GM12878 (cell line): ENCODE results near the gene DGKQ. TPM values are rescaled to one million over a fixed set of nuclear protein-coding genes. Genes with fewer than 3 reads are reported as not detected.

Experiments used
- ATAC-seq: fragments of 200-7000 bp; cut with Tn5 transposase; 3 replicates; pipeline ENCODE4 v1.9.1; 2020; ENCODE audit warnings: mild to moderate bottlenecking, moderate library complexity
- BruUV-seq: library from RNA; stranded (reverse); fragments of 400-500 nt; replicated peaks from 2 replicates; lab custom pipeline; 2021; lab: Mats Ljungman, UMichigan
- CTCF ChIA-PET: fragments of 300-600 bp; sonication (Branson Sonifier 250); formaldehyde crosslinking; extraction: SDS; loops from one replicate; lab custom pipeline; 2021; ENCODE audit warnings: inconsistent platforms; lab: Yijun Ruan, JAX
- POLR2A ChIA-PET: fragments of 350-600 bp; formaldehyde crosslinking; extraction: SDS; loops from one replicate; lab custom pipeline; 2021; ENCODE audit warnings: inconsistent platforms; lab: Charles Lee
- RAD21 ChIA-PET: fragments of 300-600 bp; sonication (Branson Sonifier 250); formaldehyde crosslinking; loops from one replicate; lab custom pipeline; 2023; ENCODE audit warnings: antibody characterized with exemption; ENCODE audit not compliant: unreplicated experiment; lab: Charles Lee
- SMC1A ChIA-PET: fragments of 300-600 bp; sonication (Branson Sonifier 250); formaldehyde crosslinking; loops from one replicate; lab custom pipeline; 2023; ENCODE audit not compliant: unreplicated experiment, uncharacterized antibody; lab: Charles Lee
- DNase-seq: peaks from one replicate; pipeline ENCODE4 v3.0.0-alpha.2; 2011; ENCODE audit warnings: low read depth, low spot score
- FAIRE-seq: peaks from 3 replicates; lab custom pipeline; 2011; peaks lifted over from hg19 to GRCh38; lab: Jason Lieb, UNC
- H2AFZ ChIP-seq: 2 replicates; pipeline ENCODE4 v1.6.0; 2011; ENCODE audit warnings: low read depth, low read length, control low read depth; ENCODE audit not compliant: control insufficient read depth
- H3K27ac ChIP-seq: 2 replicates; pipeline ENCODE4 v1.5.1; 2011; ENCODE audit warnings: control low read depth; ENCODE audit not compliant: control insufficient read depth, insufficient read depth
- H3K27me3 ChIP-seq, 2 experiments: replicated peaks in 1 of 2; 2 replicates each; pipeline versions ENCODE4 v1.6.0 to v1.6.1; 2011; ENCODE audit warnings: low read length in 1 of 2; ENCODE audit not compliant: control insufficient read depth in 2 of 2, insufficient read depth in 2 of 2
- H3K36me3 ChIP-seq, 2 experiments: 2 replicates each; pipeline ENCODE4 v1.5.1; 2011; ENCODE audit warnings: low read length in 1 of 2; ENCODE audit not compliant: control insufficient read depth in 2 of 2, insufficient read depth in 2 of 2
- H3K4me1 ChIP-seq: 2 replicates; pipeline ENCODE4 v1.6.1; 2011; ENCODE audit warnings: mild to moderate bottlenecking, low read length, moderate library complexity, mixed read lengths; ENCODE audit not compliant: control insufficient read depth, insufficient read depth
- H3K4me2 ChIP-seq: 2 replicates; pipeline ENCODE4 v1.6.0; 2011; ENCODE audit warnings: control low read depth; ENCODE audit not compliant: control insufficient read depth, insufficient read depth
- H3K4me3 ChIP-seq: fragments of 200-600 bp; sonication (generic); 2 replicates; pipeline ENCODE4 v1.5.1; 2016
- H3K79me2 ChIP-seq: 2 replicates; pipeline ENCODE4 v1.6.0; 2011; ENCODE audit warnings: low read length; ENCODE audit not compliant: control insufficient read depth, insufficient read depth
- H3K9ac ChIP-seq: 2 replicates; pipeline ENCODE4 v1.8.0; 2011; ENCODE audit warnings: low read length, control low read depth, mixed read lengths; ENCODE audit not compliant: control insufficient read depth, insufficient read depth
- H3K9me3 ChIP-seq: replicated peaks from 3 replicates; pipeline ENCODE4 v1.5.1; 2011; ENCODE audit warnings: mild to moderate bottlenecking, low read length; ENCODE audit not compliant: control insufficient read depth, insufficient read depth
- H4K20me1 ChIP-seq: 2 replicates; pipeline ENCODE4 v1.6.0; 2011; ENCODE audit not compliant: control insufficient read depth, insufficient read depth
- BCL11A ChIP-seq: IDR thresholded peaks from 2 replicates; pipeline ENCODE4 v1.6.1; 2011; ENCODE audit warnings: low read depth, low read length
- BMI1 ChIP-seq: fragments of 450-650 bp; IDR thresholded peaks from 2 replicates; pipeline ENCODE4 v1.6.1; 2016; ENCODE audit warnings: mild to moderate bottlenecking, moderate library complexity, borderline replicate concordance
- CBFB ChIP-seq: IDR thresholded peaks from 2 replicates; pipeline ENCODE4 v1.6.1; 2016; ENCODE audit warnings: antibody characterized with exemption, low read depth
- EZH2 ChIP-seq: IDR thresholded peaks from 2 replicates; pipeline ENCODE4 v1.6.1; 2012; ENCODE audit warnings: low read depth, mild to moderate bottlenecking, control low read depth, inconsistent platforms, low read length, borderline replicate concordance; ENCODE audit not compliant: control insufficient read depth
- MYC ChIP-seq: IDR thresholded peaks from 2 replicates; pipeline ENCODE4 v1.6.1; 2011; ENCODE audit warnings: mild to moderate bottlenecking, low read length, moderate library complexity, inconsistent platforms; ENCODE audit not compliant: insufficient read depth, insufficient replicate concordance, insufficient read length, severe bottlenecking
- POLR2AphosphoS2 ChIP-seq: IDR thresholded peaks from 2 replicates; pipeline ENCODE4 v1.6.1; 2011; ENCODE audit warnings: low read depth, mild to moderate bottlenecking, low read length, improper control_type of control experiment, moderate library complexity
- SIX5 ChIP-seq: IDR thresholded peaks from 2 replicates; pipeline ENCODE4 v1.6.1; 2011; ENCODE audit warnings: mild to moderate bottlenecking, low read depth, low read length, moderate library complexity; ENCODE audit not compliant: severe bottlenecking
- SMAD5 ChIP-seq: IDR thresholded peaks from 2 replicates; pipeline ENCODE4 v1.6.1; 2016; ENCODE audit warnings: antibody characterized with exemption, low read depth
- ZNF274 ChIP-seq: IDR thresholded peaks from one replicate; pipeline ENCODE4 v1.8.0; 2011; ENCODE audit not compliant: insufficient read length, insufficient read depth
- WGBS: methylation state at CpG from one replicate; pipeline ENCODE4 v1.1.6; 2016; ENCODE audit warnings: low lambda C conversion rate; ENCODE audit not compliant: insufficient replicate concordance, insufficient coverage; ENCODE audit errors: missing lambda C conversion rate; 5-methylcytosine and 5-hydroxymethylcytosine counted together
- in situ Hi-C: fragments of 300-500 bp; cut with MboI; formaldehyde crosslinking; loops from 9 replicates; pipeline ENCODE4 v1.14.3; 2018; ENCODE audit warnings: mixed read lengths
- intact Hi-C: fragments of 100-400 bp; cut with micrococcal nuclease; formaldehyde crosslinking; loops from one replicate; pipeline ENCODE4 v1.14.2; 2022; ENCODE audit not compliant: unreplicated experiment
- polyA plus RNA-seq, 11 experiments: library from polyadenylated mRNA; depleted of rRNA in 4 of 11; unstranded in 6 of 11; stranded (reverse) in 5 of 11; fragments of >200 nt; fragmentation: Nextera tagmentation in 4 of 11; fragmentation: Illumina TruSeq in 1 of 11; extraction: Ambion mirVana in 4 of 11; extraction: Trizol in 1 of 11; gene quantifications; 1 replicate in 1 of 11; 2 replicates in 10 of 11; pipeline versions ENCODE4 v1.2.1 to v1.2.3, GENCODE V29; 2011 to 2016; ENCODE audit warnings: inconsistent platforms in 2 of 11, missing spikeins in 2 of 11, low read depth in 1 of 11
- total RNA-seq, 4 experiments: library from RNA; depleted of rRNA in 3 of 4; stranded (reverse); fragments of >200 nt in 3 of 4; fragmentation: Illumina TruSeq in 1 of 4; extraction: Trizol in 1 of 4; gene quantifications; 2 replicates each; pipeline versions ENCODE4 v1.2.1 to v1.2.3, GENCODE V29; 2013 to 2021
- TF ChIP-seq, protein P1 (sequence below): fragments of 450-650 bp; IDR thresholded peaks from 2 replicates; pipeline ENCODE4 v1.6.1; 2014; ENCODE audit warnings: mild to moderate bottlenecking
- TF ChIP-seq, protein P2 (sequence below): IDR thresholded peaks from 2 replicates; pipeline ENCODE4 v1.6.1; 2012; ENCODE audit warnings: improper control_type of control experiment, low read depth, low read length; ENCODE audit not compliant: insufficient replicate concordance
- TF ChIP-seq, protein P3 (sequence below): IDR thresholded peaks from 2 replicates; pipeline ENCODE4 v1.6.1; 2012; ENCODE audit warnings: low read depth, low read length, improper control_type of control experiment

The DGKQ gene
- total and polyA plus RNA-seq, 10 of the 15 experiments (the other 5 are each of a cell fraction or from before 2014, with no cell fraction given): 0.11 to 10.5 (median 1.4) TPM

DNA sequence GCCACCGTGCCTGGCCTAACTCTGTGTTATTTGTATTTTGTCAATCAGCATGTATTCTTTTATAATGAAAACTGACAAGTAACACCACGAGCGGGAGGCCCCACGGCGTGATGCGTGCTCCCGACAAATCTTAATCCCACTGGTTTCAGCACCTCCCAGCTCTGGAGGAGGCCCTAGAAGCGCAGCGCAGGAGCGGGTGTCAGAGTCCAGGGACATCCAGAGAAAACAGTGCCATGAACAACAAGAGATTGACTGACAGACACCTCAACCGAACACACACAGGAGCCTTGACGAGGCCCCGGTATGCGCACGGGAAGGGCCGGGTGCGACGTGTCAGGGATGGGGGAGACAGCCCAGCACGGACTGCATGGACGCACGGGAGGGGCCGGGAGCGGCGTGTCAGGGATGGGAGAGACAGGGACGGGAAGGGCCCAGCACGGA is 64.2 kb downstream of the DGKQ start:
- no peaks in the 10 kb centered on the region for H4K20me1 ChIP-seq
- intact Hi-C loops (no loop called here), in situ Hi-C loops (no loop called here)
- H3K4me1 ChIP-seq: no peaks in the 10 kb centered on the region
- TF ChIP-seq EZH2: no peak
- no peak for TF ChIP-seq BMI1
- no peak for TF ChIP-seq SMAD5
- TF ChIP-seq, protein P1, sequence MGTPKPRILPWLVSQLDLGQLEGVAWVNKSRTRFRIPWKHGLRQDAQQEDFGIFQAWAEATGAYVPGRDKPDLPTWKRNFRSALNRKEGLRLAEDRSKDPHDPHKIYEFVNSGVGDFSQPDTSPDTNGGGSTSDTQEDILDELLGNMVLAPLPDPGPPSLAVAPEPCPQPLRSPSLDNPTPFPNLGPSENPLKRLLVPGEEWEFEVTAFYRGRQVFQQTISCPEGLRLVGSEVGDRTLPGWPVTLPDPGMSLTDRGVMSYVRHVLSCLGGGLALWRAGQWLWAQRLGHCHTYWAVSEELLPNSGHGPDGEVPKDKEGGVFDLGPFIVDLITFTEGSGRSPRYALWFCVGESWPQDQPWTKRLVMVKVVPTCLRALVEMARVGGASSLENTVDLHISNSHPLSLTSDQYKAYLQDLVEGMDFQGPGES: no peak
- no peak for TF ChIP-seq BCL11A
- TF ChIP-seq POLR2AphosphoS2: no peak
- TF ChIP-seq MYC: no peak
- TF ChIP-seq, protein P2, sequence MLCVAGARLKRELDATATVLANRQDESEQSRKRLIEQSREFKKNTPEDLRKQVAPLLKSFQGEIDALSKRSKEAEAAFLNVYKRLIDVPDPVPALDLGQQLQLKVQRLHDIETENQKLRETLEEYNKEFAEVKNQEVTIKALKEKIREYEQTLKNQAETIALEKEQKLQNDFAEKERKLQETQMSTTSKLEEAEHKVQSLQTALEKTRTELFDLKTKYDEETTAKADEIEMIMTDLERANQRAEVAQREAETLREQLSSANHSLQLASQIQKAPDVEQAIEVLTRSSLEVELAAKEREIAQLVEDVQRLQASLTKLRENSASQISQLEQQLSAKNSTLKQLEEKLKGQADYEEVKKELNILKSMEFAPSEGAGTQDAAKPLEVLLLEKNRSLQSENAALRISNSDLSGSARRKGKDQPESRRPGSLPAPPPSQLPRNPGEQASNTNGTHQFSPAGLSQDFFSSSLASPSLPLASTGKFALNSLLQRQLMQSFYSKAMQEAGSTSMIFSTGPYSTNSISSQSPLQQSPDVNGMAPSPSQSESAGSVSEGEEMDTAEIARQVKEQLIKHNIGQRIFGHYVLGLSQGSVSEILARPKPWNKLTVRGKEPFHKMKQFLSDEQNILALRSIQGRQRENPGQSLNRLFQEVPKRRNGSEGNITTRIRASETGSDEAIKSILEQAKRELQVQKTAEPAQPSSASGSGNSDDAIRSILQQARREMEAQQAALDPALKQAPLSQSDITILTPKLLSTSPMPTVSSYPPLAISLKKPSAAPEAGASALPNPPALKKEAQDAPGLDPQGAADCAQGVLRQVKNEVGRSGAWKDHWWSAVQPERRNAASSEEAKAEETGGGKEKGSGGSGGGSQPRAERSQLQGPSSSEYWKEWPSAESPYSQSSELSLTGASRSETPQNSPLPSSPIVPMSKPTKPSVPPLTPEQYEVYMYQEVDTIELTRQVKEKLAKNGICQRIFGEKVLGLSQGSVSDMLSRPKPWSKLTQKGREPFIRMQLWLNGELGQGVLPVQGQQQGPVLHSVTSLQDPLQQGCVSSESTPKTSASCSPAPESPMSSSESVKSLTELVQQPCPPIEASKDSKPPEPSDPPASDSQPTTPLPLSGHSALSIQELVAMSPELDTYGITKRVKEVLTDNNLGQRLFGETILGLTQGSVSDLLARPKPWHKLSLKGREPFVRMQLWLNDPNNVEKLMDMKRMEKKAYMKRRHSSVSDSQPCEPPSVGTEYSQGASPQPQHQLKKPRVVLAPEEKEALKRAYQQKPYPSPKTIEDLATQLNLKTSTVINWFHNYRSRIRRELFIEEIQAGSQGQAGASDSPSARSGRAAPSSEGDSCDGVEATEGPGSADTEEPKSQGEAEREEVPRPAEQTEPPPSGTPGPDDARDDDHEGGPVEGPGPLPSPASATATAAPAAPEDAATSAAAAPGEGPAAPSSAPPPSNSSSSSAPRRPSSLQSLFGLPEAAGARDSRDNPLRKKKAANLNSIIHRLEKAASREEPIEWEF: no peak
- TF ChIP-seq CBFB: no peak
- no peak for TF ChIP-seq ZNF274
- TF ChIP-seq, protein P3, sequence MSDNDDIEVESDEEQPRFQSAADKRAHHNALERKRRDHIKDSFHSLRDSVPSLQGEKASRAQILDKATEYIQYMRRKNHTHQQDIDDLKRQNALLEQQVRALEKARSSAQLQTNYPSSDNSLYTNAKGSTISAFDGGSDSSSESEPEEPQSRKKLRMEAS: no peak
- TF ChIP-seq SIX5: no peak
- no peak for ATAC-seq
- peaks cover 1% of the 10 kb centered on the region for H3K79me2 ChIP-seq
- WGBS: 98% methylated on average over 26 of the region's 26 CpGs
- ChIA-PET SMC1A (interaction anchor here (1.1 kb wide), 1 partner anchor 21 kb away, joined by 4 read pairs; no protein-coding TSS in a partner anchor), CTCF (no interaction called here), POLR2A (no interaction called here), RAD21 (no interaction called here)
- no peak overlapping the region for H2AFZ ChIP-seq
- H3K27ac ChIP-seq: no peak overlapping the region
- FAIRE-seq: no peak
- H3K4me3 ChIP-seq: no peak overlapping the region
- DNase-seq: no peak
- peaks cover 16 to 43% of the 10 kb centered on the region in 2 experiments for H3K36me3 ChIP-seq
- no peak overlapping the region for H3K4me2 ChIP-seq
- H3K9ac ChIP-seq: no peak overlapping the region
- BruUV-seq: no TSS peak
- H3K9me3 ChIP-seq: no peaks in the 10 kb centered on the region; the same call in 2 of the 3 replicates
- H3K27me3 ChIP-seq: no peaks in the 10 kb centered on the region
